ENCODE results near the gene DYNC1H1. TPM values are rescaled to one million over a fixed set of nuclear protein-coding genes. Genes with fewer than 3 reads are reported as not detected.

DYNC1H1 gene
- polyA plus RNA-seq, 1 donor (not counting 4 experiments of a cell fraction or from before 2014, with no cell fraction given): 166 TPM

- Histone ChIP-seq H3K27me3 (ENCODE audit: control insufficient read depth, extremely low read depth, insufficient read depth, low read length) (no peaks in the 10 kb centered on the region), H3K4me1 (ENCODE audit: control insufficient read depth, extremely low read depth, insufficient read depth, low read length) (peaks cover 14% of the 10 kb centered on the region), H3K79me2 (ENCODE audit: control insufficient read depth, insufficient read depth, low read length) (no peaks in the 10 kb centered on the region), H3K36me3 (ENCODE audit: control insufficient read depth in 2 of 2, extremely low read depth in 1 of 2, insufficient read depth in 2 of 2, low read length in 2 of 2) (no peaks in the 10 kb centered on the region), H3K4me2 (ENCODE audit: control insufficient read depth, extremely low read depth, insufficient read depth, low read depth, low read length) (no peak overlapping the region), H3K4me3 (ENCODE audit: control insufficient read depth in 2 of 3, extremely low read depth in 1 of 3, insufficient read depth in 2 of 3, low read depth in 1 of 3, low read length in 3 of 3) (no peak overlapping the region), H3K9ac (ENCODE audit: control insufficient read depth, extremely low read depth, insufficient read depth, low read length) (no peak overlapping the region), H2AFZ (ENCODE audit: control insufficient read depth, low read length) (no peak overlapping the region), H3K27ac (ENCODE audit: control insufficient read depth, insufficient read depth, low read length) (no peak overlapping the region), H3K9me1 (ENCODE audit: control insufficient read depth, extremely low read depth, insufficient read depth, low read length) (no peaks in the 10 kb centered on the region), H3K9me3 (ENCODE audit: control insufficient read depth, low read depth, low read length) (no peaks in the 10 kb centered on the region), H4K20me1 (ENCODE audit: control insufficient read depth, extremely low read depth, insufficient read depth, low read length) (no peaks in the 10 kb centered on the region)
- dilution Hi-C loops (cut with MboI; ENCODE audit: extremely low pct_ligation_motif_present, low sequenced_read_pairs): no loop called here
- FAIRE-seq (no peak), DNase-seq (ENCODE audit: low read depth, low spot score) (no peak)
- TF ChIP-seq EZH2 (IDR thresholded peaks at IDR 0.05; ENCODE audit: low read length) (no peak), CTCF (optimal IDR thresholded peaks at IDR 0.05 in 1 of 3, IDR thresholded peaks at IDR 0.05 in 1 of 3, conservative IDR thresholded peaks at IDR 0.05 in 1 of 3; ENCODE audit: extremely low read depth in 1 of 3, insufficient read depth in 2 of 3, low read length in 3 of 3) (no peak)
Observed at GRCh38 chr14:102094101-102094500, 129.7 kb downstream of the DYNC1H1 start.

GRCh38 chr14:102095231-102095870 lies 131.0 kb downstream of the DYNC1H1 start:
- H3K9me1 ChIP-seq (ENCODE audit: control insufficient read depth, extremely low read depth, insufficient read depth, low read length): no peaks in the 10 kb centered on the region
- no peaks in the 10 kb centered on the region for H3K27me3 ChIP-seq (ENCODE audit: control insufficient read depth, extremely low read depth, insufficient read depth, low read length)
- H4K20me1 ChIP-seq (ENCODE audit: control insufficient read depth, extremely low read depth, insufficient read depth, low read length): no peaks in the 10 kb centered on the region
- no peaks in the 10 kb centered on the region for H3K9me3 ChIP-seq (ENCODE audit: control insufficient read depth, low read depth, low read length)
- no peak overlapping the region for H3K9ac ChIP-seq (ENCODE audit: control insufficient read depth, extremely low read depth, insufficient read depth, low read length)
- dilution Hi-C loops (cut with MboI; ENCODE audit: extremely low pct_ligation_motif_present, low sequenced_read_pairs): no loop called here
- TF ChIP-seq EZH2 (IDR thresholded peaks at IDR 0.05; ENCODE audit: low read length): no peak
- TF ChIP-seq CTCF (optimal IDR thresholded peaks at IDR 0.05 in 1 of 3, IDR thresholded peaks at IDR 0.05 in 1 of 3, conservative IDR thresholded peaks at IDR 0.05 in 1 of 3; ENCODE audit: extremely low read depth in 1 of 3, insufficient read depth in 2 of 3, low read length in 3 of 3): no peak
- H3K27ac ChIP-seq (ENCODE audit: control insufficient read depth, insufficient read depth, low read length): no peak overlapping the region
- H2AFZ ChIP-seq (ENCODE audit: control insufficient read depth, low read length): no peak overlapping the region
- DNase-seq (ENCODE audit: low read depth, low spot score): no peak
- H3K79me2 ChIP-seq (ENCODE audit: control insufficient read depth, insufficient read depth, low read length): no peaks in the 10 kb centered on the region
- no peak for FAIRE-seq
- peaks cover 14% of the 10 kb centered on the region for H3K4me1 ChIP-seq (ENCODE audit: control insufficient read depth, extremely low read depth, insufficient read depth, low read length)
- no peak overlapping the region for H3K4me2 ChIP-seq (ENCODE audit: control insufficient read depth, extremely low read depth, insufficient read depth, low read depth, low read length)
- peaks cover 0 to 2% of the 10 kb centered on the region in 2 experiments for H3K36me3 ChIP-seq (ENCODE audit: control insufficient read depth in 2 of 2, extremely low read depth in 1 of 2, insufficient read depth in 2 of 2, low read length in 2 of 2)
- no peak overlapping the region for H3K4me3 ChIP-seq (ENCODE audit: control insufficient read depth in 2 of 3, extremely low read depth in 1 of 3, insufficient read depth in 2 of 3, low read depth in 1 of 3, low read length in 3 of 3)
